IMR-90 (cell line): ENCODE results near the gene RTKN.

Experiments used
- BHLHE40 ChIP-seq: fragments of 150-350 bp; IDR thresholded peaks from 2 replicates; pipeline ENCODE4 v1.6.1; 2016; ENCODE audit warnings: mild to moderate bottlenecking, low read depth, low read length
- CEBPB ChIP-seq: IDR thresholded peaks from 2 replicates; pipeline ENCODE4 v1.6.1; 2012; ENCODE audit warnings: low read depth, low read length, improper control_type of control experiment
- CHD1 ChIP-seq: IDR thresholded peaks from 2 replicates; pipeline ENCODE4 v1.6.1; 2012; ENCODE audit warnings: low read depth, low read length, improper control_type of control experiment
- CTCF ChIP-seq: conservative IDR thresholded peaks from 2 replicates; pipeline ENCODE4 v1.5.1; 2012; ENCODE audit warnings: mild to moderate bottlenecking, low read depth, low read length, improper control_type of control experiment
- ELK1 ChIP-seq: fragments of 150-350 bp; IDR thresholded peaks from 2 replicates; pipeline ENCODE4 v1.6.1; 2016; ENCODE audit warnings: low read depth, mild to moderate bottlenecking, low read length, moderate library complexity, borderline replicate concordance
- FOS ChIP-seq: fragments of 150-350 bp; IDR thresholded peaks from 2 replicates; pipeline ENCODE4 v1.6.1; 2016; ENCODE audit warnings: low read depth, low read length
- MAFK ChIP-seq: IDR thresholded peaks from 2 replicates; pipeline ENCODE4 v1.6.1; 2012; ENCODE audit warnings: low read depth, low read length, improper control_type of control experiment
- MXI1 ChIP-seq: IDR thresholded peaks from 2 replicates; pipeline ENCODE4 v1.6.1; 2012; ENCODE audit warnings: low read depth, mild to moderate bottlenecking, low read length, moderate library complexity, borderline replicate concordance
- POLR2A ChIP-seq: IDR thresholded peaks from 2 replicates; pipeline ENCODE4 v1.6.1; 2012; ENCODE audit warnings: mild to moderate bottlenecking, low read depth, low read length
- RAD21 ChIP-seq: IDR thresholded peaks from 2 replicates; pipeline ENCODE4 v1.6.1; 2012; ENCODE audit warnings: low read length, improper control_type of control experiment
- RCOR1 ChIP-seq: IDR thresholded peaks from 2 replicates; pipeline ENCODE4 v1.6.1; 2012; ENCODE audit warnings: mild to moderate bottlenecking, low read length, improper control_type of control experiment; ENCODE audit not compliant: insufficient replicate concordance
- SMC3 ChIP-seq: fragments of 150-350 bp; IDR thresholded peaks from 2 replicates; pipeline ENCODE4 v1.6.1; 2016; ENCODE audit warnings: low read depth, mild to moderate bottlenecking, antibody characterized with exemption, low read length, moderate library complexity
- USF2 ChIP-seq: fragments of 150-350 bp; IDR thresholded peaks from 2 replicates; pipeline ENCODE4 v1.6.1; 2017; ENCODE audit warnings: mild to moderate bottlenecking, antibody characterized with exemption, low read length, low read depth

- TF ChIP-seq CTCF (no peak), POLR2A (no peak), RAD21 (no peak), MAFK (no peak), CEBPB (no peak), MXI1 (no peak), USF2 (no peak), SMC3 (no peak), ELK1 (no peak), CHD1 (no peak), BHLHE40 (no peak), FOS (no peak), RCOR1 (no peak)
These were observed 4.7 kb downstream of the RTKN start for GRCh38 chr2:74436848-74437695.
